GM21529 (cell line): Measurements from ENCODE around the gene FRMD1.

ENCODE experiments used
- ATAC-seq: cut with Tn5 transposase; IDR thresholded peaks from one replicate; pipeline ENCODE4 v1.9.1; 2021; ENCODE audit not compliant: unreplicated experiment

Gene FRMD1

DNA sequence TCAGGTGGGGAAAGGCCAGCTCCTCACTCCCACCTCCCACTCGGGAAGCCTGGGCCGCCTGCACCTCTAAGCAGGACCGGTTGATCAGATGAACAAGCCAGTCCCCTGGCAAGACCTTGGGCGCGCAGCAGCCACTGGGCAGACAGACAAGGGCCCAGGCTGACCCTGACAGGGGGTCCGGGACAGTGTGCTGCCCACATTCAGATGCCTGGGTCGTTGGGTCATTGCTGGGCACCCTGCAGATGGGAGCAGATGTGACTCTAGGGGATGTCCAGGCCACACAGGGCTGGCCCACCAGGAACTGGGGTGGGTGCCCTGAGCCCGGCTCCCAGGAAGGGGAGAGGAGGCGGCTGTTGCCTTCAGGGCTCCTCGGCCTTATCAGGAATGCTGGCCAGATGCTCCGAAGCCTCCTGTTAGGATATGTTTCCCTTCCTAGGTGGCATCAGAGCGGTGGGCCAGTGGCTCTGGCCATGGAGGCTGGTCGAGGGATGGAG is 17.3 kb upstream of the FRMD1 start:
- no peak for ATAC-seq

DNA sequence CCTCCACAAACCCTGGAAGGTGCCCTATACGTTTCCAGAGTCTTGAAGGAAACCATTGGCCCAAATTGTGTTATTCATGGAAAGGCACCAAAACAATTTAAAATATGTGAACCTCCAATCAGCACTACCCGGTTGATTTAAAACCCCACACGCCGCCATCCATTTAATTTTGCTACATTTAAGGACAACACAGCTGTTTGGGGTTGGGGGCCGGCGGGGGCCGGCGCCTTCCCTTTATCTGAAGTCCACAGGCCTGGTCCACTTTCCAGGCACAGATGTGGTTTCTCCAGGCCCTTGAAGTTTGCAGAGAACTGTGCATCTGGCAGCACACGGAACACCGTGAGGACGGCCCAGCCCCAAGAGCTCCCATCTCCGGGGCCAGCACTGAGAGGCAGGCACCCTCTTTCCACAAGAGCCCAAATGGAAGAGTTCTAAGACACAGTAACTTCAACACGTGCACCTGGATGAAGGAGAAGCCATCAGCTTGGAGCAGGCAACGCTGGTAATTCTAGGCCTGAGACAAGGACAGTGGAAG is 16.8 kb upstream of the FRMD1 start:
- no peak for ATAC-seq

DNA sequence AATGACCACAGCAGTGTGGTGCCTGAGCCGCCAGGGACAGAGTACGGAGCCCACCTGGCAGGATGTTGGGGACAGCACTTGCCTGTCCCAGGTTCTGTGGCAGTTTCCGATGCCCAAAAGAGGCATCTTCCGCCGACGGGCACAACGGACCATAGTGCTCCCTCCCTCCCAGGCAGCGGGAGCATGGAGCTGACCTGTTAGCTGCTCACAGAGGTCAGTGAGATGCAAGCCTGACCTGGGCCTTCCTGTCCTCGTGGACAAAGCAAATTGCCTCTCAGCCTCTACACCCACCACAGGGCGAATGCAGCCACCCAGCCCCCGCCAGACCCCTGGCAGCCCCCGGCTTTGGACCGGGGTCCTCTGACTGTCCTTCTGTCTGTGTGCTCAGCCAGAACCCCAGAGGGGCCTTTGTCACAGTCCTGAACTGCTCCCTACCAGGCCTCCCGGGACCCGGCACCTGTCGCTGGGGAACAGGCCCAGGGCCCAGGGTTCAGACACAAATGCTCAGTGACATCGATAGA is 16.2 kb upstream of the FRMD1 start:
- ATAC-seq, result no peak

DNA sequence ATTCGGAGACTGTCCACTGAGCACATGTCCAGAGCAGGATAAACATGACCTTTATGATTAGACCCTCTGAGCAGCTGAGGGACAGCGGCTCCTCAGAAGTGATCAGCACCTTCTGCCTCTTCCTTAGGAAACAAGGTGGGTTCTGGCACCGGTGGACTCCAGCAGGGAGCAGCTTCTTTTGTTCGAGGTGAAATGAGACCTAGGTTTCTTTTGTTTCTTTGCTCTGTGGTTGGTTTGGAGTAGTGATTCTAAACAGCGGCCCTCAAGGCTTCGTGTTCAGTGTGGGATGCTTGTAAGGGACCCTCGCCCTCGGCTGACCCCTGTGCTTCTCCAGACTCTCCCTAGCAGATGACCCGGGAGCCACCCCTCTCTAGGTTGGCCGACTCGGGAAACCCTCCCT is 14.6 kb upstream of the FRMD1 start:
- no peak for ATAC-seq

DNA sequence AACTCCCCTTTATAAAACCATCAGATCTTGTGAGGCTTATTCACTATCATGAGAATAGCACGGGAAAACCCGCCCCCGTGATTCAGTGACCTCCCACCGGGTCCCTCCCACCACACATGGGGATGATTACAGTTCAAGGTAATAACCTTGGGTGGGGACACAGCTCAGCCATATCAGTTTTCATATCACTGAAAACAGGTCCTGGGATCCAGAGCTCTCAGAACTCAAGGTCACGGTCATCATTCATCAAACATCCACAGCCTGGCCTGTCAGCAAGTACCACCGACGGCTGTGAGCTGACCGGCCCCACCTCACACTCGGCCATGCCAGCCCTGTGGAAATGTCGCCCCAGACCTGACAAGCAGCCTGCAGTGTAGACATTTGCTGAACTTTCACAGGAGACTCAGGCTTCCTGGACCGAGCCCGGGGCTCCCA is 14.1 kb upstream of the FRMD1 start:
- no peak for ATAC-seq

DNA sequence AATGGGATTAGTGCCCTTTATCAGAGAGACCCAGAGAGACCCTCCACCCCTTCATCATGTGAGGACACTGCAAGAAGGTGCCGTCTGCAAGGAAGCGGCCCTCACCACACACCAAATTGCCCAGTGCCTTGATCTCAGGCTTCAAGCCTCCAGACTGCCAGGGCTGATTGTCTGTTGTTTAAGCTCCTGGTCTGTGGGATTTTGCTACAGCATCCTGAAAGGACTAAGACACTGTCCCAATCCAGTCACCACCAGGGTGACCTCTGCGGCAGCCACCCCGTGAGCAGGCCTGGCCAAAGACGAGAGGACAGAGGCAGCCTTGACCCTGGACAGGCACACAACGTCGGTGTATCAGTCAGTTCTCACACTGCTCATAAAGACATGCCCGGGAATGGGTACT is 13.5 kb upstream of the FRMD1 start:
- ATAC-seq, result no peak

DNA sequence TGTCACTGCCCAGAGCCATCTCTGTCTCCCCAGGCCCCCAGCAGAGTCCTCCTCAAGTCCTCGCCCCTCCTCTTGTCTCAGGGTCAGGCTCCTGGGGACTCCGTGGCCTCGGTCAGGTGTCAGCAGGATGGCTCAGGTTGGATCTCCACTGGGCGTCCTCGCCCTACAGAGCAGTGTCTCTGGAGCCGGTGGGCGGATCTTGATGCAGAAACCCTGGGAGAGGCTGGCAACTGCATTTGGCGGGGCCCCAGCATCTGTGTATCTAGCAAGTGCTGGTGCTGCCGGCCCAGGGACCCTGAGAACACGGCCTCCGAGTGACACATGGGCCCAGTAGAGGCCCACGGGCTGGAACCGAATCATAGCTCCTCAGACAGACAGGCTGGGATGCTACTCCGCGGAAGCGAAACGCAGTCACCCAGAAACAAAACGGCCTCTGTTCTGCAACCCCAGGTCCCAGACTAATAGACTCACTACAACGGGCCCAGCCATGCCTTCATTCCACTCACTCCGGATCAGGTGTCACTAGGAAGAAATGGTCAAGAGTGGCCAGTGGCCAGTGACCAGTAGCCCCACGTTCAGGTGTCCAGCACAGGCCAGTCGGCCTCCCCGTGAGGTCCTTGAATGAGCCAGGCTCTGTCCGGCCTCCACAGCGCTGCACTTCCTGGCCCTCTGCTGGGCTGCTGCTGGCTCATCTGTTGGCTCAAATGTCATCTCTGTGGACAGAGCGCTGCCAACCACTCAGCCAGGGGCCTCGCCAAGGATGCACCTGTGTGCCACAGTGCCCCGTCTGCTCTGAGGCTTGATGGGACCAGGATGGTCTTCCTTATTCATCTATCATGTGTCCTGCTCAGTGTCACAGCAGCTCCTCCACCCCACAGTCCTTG is 12.6 kb upstream of the FRMD1 start:
- ATAC-seq, result no peak

DNA sequence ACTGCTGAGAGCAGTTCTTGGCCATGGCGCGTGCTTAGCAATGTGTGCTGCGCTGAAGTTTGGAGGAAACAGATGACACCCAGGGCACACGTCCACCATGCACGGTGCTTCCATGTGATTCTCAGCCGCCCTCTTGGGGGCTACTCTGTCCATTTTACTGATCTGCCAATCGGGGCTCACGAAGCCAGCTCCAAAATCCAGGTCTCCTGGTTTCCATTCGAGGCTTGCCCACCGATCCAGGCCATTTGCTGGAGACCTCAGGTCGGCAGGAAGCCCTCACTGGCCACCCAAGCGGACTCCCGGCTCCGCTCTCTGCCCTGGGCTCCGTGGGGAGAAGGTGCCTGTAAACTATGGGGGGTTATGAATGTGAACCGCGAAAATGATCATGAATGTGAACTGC is 11.7 kb upstream of the FRMD1 start:
- no peak for ATAC-seq

DNA sequence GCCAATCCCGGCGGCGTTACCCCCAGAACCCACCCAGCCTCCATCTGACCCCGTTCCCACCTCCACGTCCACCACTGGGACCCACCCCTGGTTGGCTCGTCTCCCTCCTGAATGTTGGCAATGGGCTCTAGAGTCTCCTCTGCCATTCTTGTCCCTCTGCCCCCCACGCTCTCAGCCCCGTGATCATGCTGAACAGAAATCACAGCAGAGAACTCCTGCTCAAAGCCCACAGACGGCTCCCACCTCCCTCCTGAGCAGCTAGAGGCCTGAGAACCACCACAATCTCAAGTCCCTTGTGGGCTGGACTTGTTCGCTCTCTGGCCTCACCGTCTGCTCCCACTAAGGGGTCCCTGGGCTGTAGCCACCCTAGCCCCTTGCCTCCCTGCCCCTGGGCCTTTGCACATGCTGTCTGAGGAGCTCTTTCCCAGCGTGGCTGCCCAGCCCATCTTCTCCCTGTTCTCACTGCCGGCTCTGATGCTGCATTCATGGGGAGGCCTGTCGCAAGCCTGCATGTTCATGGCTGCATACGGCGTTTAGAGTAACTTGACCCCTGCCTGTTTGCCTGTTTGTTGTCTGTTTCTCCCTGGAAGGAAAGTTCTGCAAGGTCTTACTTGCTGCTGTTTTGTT is 11.2 kb upstream of the FRMD1 start:
- ATAC-seq, result no peak

DNA sequence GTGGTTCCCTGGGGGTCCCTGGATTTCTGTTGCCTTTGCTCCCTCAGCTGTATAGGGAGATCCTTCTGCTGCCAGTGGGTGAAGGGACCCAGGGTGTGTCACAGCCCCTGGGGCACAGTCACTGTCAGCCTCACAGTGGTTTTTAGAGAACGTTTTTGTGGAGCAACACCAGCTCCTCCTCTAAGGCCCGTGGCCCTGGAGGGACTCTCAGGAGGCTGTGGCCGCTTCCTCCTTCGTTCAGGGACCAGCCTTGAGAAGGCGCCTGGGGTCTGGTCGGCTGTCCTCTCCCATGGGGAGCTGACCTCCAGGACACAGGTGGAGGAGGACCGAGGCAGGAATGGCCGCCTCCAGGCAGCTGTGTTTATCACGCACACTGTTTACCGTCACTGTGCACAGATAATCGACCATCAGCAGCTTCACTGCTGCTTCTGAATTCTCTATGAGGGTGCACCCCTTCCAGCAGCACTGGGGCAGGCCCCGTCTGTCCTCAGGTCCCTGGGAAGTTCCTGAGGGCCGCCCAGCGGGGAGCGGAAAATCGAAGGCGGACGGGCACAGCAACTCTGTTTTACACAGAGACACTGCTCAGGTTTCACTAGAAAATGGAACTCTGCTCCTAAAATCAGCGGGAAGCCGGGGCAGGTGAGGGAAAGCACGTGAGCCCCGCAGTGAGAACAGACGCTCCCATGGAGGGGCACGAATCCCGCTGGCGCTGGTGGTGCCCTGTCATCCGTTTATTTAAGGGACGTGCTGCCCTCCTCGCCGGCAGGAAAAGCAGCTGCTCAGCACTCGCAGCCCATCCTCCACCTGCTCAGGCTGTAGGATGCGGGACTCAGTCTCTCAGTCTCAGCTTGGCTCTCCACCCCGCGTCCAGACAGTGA is 10.4 kb upstream of the FRMD1 start:
- no peak for ATAC-seq

DNA sequence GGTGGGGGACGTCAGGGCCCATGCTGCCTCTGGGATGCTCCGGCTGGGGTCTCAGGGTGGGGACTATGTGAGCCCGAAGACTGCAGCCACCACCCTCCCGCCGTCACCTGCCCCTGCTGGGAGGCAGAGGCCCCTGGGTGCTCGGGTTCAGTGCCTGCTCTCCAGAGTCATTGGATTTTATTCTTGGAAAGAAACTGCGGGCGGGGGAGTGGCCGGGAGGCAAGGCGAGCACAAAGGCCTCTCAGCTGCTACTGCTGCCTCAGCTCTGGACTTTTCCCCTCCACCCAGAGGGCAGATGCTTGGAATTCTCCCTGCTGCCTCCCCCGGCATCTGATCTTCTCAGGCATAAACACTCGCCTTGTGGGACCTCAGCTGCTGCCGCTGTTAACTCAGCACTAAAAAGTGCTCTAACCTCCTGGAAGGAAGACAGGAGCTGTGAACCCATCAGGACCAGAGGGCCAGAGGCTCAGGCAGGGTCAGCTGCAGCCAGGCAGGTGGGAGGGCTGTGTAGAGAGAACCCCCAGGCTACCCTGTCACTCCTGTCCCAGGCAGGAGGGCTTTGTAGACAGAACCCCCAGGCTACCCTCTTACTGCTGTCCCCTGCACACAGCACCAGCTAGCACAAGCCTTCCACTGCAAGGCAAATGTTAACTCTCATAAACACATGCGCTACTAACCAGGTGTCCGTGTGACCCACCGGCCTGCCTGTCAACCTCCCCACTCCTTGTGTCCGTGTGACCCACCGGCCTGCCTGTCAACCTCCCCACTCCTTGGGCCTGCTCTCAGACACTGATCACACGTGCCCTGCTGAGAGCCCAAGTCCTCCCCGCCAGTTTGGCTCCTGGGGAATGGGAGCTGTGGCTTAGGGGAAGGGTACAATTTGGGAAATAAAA is 9.4 kb upstream of the FRMD1 start:
- no peak for ATAC-seq

DNA sequence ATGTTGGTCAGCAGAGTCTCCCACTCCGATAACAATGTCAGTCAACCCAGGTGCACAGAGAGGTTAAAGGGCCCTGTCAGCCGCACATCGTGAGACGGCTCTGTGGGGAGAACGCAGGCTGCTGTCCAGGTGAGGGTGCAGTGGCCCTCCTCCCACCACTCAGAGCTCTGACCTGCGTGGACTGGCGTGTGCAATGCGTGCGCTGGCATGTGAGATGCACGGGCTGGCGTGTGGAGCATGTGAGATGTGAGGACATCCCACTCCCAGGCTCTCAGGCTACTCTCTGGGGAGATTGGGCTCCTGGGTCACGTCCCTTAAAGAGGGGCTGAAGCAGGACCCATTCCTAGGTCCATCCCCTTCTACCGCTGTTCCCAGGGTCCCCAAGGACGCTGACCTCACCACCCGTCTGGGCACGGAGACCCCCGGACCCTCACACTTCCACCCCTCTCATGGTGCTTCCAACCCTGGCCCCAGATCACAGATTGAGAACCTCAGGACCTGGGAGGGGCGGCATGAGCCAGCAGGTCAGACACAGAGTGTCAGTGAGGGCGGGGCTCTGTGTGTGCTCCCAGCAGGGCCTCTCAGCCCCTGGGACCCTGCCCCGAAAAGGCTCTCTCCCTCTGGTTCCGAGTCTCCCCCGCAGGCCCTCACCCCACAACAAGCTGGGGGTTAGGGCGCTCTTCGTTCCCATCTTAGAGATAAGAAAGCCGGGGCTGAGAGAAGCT is 8.6 kb upstream of the FRMD1 start:
- ATAC-seq, result no peak

DNA sequence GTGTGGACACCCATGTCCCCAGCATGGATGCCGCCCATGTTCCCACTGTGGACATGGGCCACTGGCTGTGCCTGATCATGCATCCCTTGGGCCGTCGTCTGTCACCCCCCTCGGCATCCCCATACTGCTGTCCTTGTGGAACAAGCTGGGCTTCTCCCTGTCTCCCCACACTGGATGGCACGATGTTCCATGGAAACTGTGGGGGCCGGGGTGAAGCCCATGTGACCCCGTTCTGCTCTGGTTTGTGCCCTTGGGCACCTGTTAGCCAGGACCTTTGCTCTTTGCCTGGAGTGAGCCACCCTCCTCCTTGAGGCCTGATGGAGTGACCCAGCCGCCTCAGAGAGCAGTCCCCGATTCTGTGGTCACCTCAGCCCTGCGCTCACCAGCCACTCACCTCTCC is 7.6 kb upstream of the FRMD1 start:
- no peak for ATAC-seq

DNA sequence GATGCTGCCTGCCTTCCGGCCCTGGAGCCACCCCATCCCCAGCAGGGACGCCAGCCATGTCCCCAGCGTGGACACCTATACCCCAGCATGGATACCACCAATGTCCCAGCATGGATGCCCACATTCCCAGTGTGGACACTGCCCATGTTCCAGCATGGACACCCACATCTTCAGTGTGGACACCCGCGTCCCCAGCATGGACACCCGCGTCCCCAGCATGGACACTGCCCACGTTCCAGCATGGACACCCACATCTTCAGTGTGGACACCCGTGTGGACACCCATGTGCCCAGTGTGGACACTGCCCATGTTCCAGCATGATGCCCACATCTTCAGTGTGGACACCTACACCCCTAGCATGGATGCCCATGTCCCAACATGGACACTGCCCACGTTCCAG is 7.1 kb upstream of the FRMD1 start:
- no peak for ATAC-seq

DNA sequence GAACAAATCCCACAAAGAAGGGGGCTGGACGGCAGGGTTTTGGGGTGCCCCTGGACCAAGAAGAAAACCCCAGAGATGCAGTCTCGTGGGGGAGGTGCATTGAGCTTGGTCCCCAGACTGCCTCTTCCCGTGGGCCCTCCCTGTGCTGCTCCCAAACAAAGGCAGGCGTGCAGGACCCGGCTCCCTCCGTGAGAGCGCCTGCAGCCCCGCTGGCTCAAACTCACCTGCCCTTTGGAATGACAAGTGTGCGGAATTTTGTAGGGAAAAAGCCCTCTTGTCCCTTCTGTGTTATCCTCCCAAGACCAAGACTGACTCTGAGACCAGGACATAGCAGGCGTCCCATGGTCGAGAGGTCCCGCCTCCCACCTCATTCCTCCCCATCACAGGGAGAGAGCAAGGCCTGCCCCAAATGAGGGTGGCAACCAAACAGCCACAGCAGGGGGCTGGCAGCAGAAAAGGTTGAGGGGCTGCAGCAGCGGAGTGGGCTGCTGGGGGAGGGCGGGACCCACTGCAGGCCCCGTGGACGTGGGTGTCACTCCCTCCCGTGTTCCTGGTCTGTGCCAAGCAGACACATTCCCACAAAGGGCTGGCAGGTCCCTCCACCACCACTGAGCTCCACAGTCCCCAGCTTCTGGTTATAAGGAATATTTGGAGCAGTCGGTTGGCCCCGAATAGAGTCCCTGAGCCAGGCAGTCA is 5.6 kb upstream of the FRMD1 start:
- ATAC-seq, result no peak

DNA sequence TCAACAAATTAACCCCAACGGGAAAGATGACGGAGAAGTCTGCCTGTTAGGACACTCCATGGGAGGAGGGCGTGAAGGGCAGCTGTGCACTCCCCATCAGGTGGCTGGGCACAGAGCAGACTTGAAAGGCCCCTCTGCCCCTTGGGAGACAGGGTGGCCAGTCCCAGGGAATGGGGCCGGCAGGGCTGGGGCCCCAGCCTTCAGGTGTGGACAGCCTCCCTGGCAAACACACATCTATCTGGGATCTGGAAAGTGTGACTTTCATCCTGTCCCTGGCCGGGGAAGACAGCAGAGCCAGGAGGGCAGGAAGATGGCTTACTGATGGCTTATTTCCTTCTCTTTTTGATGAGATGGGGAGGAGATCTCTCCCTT is 4.5 kb upstream of the FRMD1 start:
- no peak for ATAC-seq

DNA sequence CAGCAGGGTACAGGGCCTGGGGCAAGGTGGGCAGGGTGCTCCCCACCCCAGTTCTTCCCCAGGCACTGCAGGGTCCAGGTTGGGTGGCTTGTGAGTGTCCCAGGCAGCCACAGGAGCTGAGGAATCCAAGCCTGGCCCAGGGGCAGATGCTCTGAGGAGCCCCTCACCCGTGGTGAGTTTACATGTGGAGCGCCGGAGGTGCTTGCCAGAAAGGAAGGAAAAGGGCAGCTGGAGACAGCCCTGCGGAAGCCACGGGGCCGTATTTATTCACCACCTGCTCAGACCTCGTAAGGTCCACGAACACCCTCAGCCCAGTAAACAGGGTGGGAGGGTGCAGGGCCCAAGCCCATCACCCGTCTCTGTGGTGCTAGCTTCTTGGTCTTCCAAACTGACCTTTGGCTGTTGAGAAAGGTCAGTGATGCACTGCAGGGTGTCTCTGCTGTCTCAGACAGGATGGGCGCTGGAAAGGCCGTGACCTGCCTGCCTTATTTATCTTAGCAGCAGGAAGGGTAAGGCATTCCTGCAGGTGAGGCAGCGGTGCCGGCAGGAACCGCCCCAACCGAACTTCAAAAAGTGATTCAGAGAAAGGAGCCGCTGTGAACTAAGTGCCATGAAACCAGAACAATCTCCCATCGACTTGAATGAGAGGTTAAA is 4.0 kb upstream of the FRMD1 start:
- no peak for ATAC-seq

DNA sequence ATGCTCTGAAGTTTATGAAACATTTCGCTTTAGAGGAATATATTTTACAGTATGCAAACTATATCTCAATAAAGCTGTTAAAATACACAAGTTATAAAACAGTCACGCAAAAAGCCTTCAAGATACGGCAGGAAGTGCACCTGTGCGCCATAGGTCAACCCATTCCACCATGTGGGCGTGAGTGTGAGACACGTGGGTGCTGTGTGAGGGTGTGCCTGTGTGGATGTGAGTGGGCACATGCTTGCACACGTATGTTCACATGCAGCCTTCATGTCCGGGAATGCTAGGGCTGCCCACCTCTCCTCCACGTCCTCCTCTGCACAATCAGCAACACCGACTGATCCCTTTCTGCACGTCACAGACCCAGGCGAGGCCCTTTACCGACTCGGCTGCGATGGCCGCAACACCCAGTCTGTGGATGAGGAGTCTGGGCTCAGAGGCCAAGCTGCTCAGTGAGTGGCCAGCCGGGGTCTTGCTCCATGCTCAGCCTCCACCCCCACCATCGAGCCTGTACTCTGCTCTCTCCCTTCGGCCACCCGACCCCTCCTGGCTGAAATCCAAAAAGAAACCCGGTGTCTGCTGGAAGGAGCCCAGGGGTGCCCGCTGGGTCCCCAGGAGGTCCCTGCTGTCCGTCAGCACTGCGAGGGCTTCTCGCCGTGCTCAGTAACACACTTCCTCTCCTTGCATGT is 3.0 kb upstream of the FRMD1 start:
- no peak for ATAC-seq
